ENCODE results near the gene MACROH2A2. TPM values are rescaled to one million over a fixed set of nuclear protein-coding genes. Genes with fewer than 3 reads are reported as not detected.
"Not testable (repeated sequence)": the region's sequence is repeated elsewhere in the genome, so short reads cannot be mapped to it uniquely, and the experiment has no call there.

Gene MACROH2A2
- polyA plus RNA-seq, 1 experiment: 2.7 TPM

- DNase-seq (ENCODE audit: low read depth): no peak
- POLR2A ChIA-PET: no interaction called here
- Histone ChIP-seq H3K4me3 (ENCODE audit: low read depth, low read length) (no peak overlapping the region), H3K27me3 (ENCODE audit: control insufficient read depth, insufficient read depth, low read length) (no peaks in the 10 kb centered on the region), H3K36me3 (ENCODE audit: control insufficient read depth, insufficient read depth, low read length) (peaks cover 33% of the 10 kb centered on the region)
- CTCF ChIA-PET: interaction anchor here (1.5 to 9.3 kb wide), 2 partner anchors 21 to 23 kb away, joined by 3 to 172 read pairs; no protein-coding TSS in a partner anchor
- TF ChIP-seq CTCF (IDR thresholded peaks at IDR 0.05; ENCODE audit: insufficient read depth, low read depth, low read length): no peak
Observed at GRCh38 chr10:70121281-70121949, 68.8 kb downstream of the MACROH2A2 start.

- peaks cover 28% of the 10 kb centered on the region for H3K36me3 ChIP-seq (ENCODE audit: control insufficient read depth, insufficient read depth, low read length)
- no peak overlapping the region for H3K4me3 ChIP-seq (ENCODE audit: low read depth, low read length)
- ChIA-PET CTCF (interaction anchor here (0.6 to 1.5 kb wide), 3 partner anchors 22 to 151 kb away, joined by 3 read pairs; no protein-coding TSS in a partner anchor), POLR2A (no interaction called here)
- TF ChIP-seq CTCF (IDR thresholded peaks at IDR 0.05; ENCODE audit: insufficient read depth, low read depth, low read length): no peak
- H3K27me3 ChIP-seq (ENCODE audit: control insufficient read depth, insufficient read depth, low read length): no peaks in the 10 kb centered on the region
- no peak for DNase-seq (ENCODE audit: low read depth)
Observed at GRCh38 chr10:70122742-70123141, 70.1 kb downstream of the MACROH2A2 start.

GRCh38 chr10:70123166-70123565, 70.5 kb downstream of the MACROH2A2 start:
- POLR2A ChIA-PET: not testable (repeated sequence)
- CTCF ChIA-PET: interaction anchor here (0.6 to 2.6 kb wide), 2 partner anchors 23 to 150 kb away, joined by 3 to 10 read pairs; partner anchors contain the start of gene TYSND1

GRCh38 chr10:70123817-70124216, 71.2 kb downstream of the MACROH2A2 start:
- CTCF ChIA-PET: interaction anchor here (2.6 to 7.5 kb wide), 2 partner anchors 7 to 22 kb away, joined by 10 to 87 read pairs; partner anchors contain the start of gene TYSND1
- peaks cover 25% of the 10 kb centered on the region for H3K36me3 ChIP-seq (ENCODE audit: control insufficient read depth, insufficient read depth, low read length)
- no peak for TF ChIP-seq CTCF (IDR thresholded peaks at IDR 0.05; ENCODE audit: insufficient read depth, low read depth, low read length)
- H3K27me3 ChIP-seq (ENCODE audit: control insufficient read depth, insufficient read depth, low read length): no peaks in the 10 kb centered on the region
- DNase-seq (ENCODE audit: low read depth): no peak
- POLR2A ChIA-PET: no interaction called here
- H3K4me3 ChIP-seq (ENCODE audit: low read depth, low read length): no peak overlapping the region

More at GRCh38 chr10:70123166-70123565, 70.5 kb downstream of the MACROH2A2 start:
- peaks cover 28% of the 10 kb centered on the region for H3K36me3 ChIP-seq (ENCODE audit: control insufficient read depth, insufficient read depth, low read length)
- not testable (repeated sequence) for H3K27me3 ChIP-seq (ENCODE audit: control insufficient read depth, insufficient read depth, low read length); DNase-seq (ENCODE audit: low read depth); H3K4me3 ChIP-seq (ENCODE audit: low read depth, low read length)

DNA sequence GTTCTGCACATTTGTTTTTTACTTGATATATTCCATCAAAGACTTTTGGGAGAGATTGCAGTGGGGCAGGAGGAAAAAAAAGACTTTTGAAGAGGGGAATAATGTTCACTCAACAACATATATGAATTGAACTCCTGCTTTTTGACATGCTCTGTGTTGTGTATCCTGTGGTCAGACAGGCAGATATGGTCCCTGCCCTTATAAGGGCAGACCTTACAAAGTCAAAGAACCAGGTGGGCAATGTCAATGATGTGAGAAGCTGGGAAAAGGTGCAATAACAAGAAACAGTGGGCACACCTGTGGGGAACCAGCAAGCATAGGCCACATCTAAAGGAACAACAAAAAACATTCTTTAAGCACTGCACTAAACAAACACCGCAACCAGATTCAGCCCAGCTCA, 71.8 kb downstream of the MACROH2A2 start:
- H3K36me3 ChIP-seq (ENCODE audit: control insufficient read depth, insufficient read depth, low read length): peaks cover 22% of the 10 kb centered on the region
- no peak overlapping the region for H3K4me3 ChIP-seq (ENCODE audit: low read depth, low read length)
- no peak for DNase-seq (ENCODE audit: low read depth)
- no peaks in the 10 kb centered on the region for H3K27me3 ChIP-seq (ENCODE audit: control insufficient read depth, insufficient read depth, low read length)
- TF ChIP-seq CTCF (IDR thresholded peaks at IDR 0.05; ENCODE audit: insufficient read depth, low read depth, low read length): no peak
- ChIA-PET POLR2A (no interaction called here), CTCF (interaction anchor here (2.6 to 7.5 kb wide), 2 partner anchors 8 to 22 kb away, joined by 10 to 87 read pairs; partner anchors contain the start of gene TYSND1)

Measured in BJ (cell line).